Keratinocyte (primary cell): ENCODE data around the gene FBXL13.

ENCODE experiments used
- EZH2 ChIP-seq: IDR thresholded peaks from one replicate; pipeline ENCODE4 v1.6.1; 2012; ENCODE audit warnings: inconsistent platforms, mild to moderate bottlenecking, low read length, moderate library complexity
- TF ChIP-seq, protein P1 (sequence below), 3 experiments: IDR thresholded peaks in 1 of 3; conservative IDR thresholded peaks in 1 of 3; optimal IDR thresholded peaks in 1 of 3; 2 replicates in 2 of 3; 3 replicates in 1 of 3; pipeline versions ENCODE3 to v1.5.1; 2011; ENCODE audit warnings: low read length in 3 of 3, mild to moderate bottlenecking in 3 of 3, moderate library complexity in 2 of 3, control low read depth in 1 of 3, inconsistent platforms in 1 of 3; ENCODE audit not compliant: insufficient read depth in 2 of 3; ENCODE audit errors: extremely low read depth in 1 of 3

DNA sequence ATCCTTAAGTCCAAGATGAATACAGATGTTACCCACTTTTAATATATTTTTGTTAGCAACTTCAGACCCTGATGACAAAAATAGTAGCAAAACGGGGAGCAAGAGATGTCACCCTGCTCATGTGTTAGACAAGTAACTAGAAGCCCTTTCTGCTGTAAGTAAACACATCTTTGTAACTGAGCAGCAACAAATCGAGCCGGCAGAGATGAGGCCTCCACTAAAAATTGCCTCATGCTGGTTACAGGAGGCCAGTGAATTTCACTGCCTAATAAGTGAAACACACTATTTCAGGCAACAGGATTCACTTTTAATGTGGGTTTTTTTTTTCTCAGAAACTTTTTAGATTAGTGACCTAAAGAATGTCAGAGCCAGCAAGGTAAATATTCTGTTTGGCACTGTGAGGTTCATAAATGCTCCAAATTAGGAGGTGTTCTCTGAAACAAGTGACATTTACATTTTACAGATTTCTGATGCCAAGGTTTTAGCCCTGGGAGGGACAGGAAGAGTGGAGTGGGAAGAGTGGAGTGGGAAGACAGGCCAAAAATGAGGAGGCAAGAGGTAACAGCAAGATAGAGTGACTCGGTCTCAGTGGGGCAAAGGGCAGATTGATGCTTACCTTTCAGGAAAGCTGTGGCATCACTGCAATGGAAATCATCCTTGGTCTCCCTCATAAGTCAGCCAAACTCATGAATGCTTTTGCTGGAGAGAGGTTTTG lies 215.4 kb downstream of the FBXL13 start:
- TF ChIP-seq EZH2, result no peak
- TF ChIP-seq, protein P1, sequence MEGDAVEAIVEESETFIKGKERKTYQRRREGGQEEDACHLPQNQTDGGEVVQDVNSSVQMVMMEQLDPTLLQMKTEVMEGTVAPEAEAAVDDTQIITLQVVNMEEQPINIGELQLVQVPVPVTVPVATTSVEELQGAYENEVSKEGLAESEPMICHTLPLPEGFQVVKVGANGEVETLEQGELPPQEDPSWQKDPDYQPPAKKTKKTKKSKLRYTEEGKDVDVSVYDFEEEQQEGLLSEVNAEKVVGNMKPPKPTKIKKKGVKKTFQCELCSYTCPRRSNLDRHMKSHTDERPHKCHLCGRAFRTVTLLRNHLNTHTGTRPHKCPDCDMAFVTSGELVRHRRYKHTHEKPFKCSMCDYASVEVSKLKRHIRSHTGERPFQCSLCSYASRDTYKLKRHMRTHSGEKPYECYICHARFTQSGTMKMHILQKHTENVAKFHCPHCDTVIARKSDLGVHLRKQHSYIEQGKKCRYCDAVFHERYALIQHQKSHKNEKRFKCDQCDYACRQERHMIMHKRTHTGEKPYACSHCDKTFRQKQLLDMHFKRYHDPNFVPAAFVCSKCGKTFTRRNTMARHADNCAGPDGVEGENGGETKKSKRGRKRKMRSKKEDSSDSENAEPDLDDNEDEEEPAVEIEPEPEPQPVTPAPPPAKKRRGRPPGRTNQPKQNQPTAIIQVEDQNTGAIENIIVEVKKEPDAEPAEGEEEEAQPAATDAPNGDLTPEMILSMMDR (optimal IDR thresholded peaks at IDR 0.05 in 1 of 3, IDR thresholded peaks at IDR 0.05 in 1 of 3, conservative IDR thresholded peaks at IDR 0.05 in 1 of 3; ENCODE audit: extremely low read depth in 1 of 3, insufficient read depth in 2 of 3, low read length in 3 of 3), result no peak
